Ovary (tissue), 3 donors: Measurements from ENCODE around the gene B4GALT5.

Experiments
- POLR2A ChIP-seq: fragments of 450-650 bp; IDR thresholded peaks from one replicate; pipeline ENCODE4 v1.6.1; 2017; ENCODE audit warnings: antibody characterized with exemption, mild to moderate bottlenecking, moderate library complexity
- TF ChIP-seq, protein P1 (sequence below), 3 donors: fragments of 450-650 bp in 2 of 3; fragments of 200-600 bp in 1 of 3; IDR thresholded peaks; one replicate each; pipeline versions ENCODE4 v1.5.1 to v1.8.0; 2016 to 2022; ENCODE audit warnings: antibody characterized with exemption in 3 of 3, mild to moderate bottlenecking in 1 of 3
- donor health status: DM: no; HTN: no; CAD: no.

DNA sequence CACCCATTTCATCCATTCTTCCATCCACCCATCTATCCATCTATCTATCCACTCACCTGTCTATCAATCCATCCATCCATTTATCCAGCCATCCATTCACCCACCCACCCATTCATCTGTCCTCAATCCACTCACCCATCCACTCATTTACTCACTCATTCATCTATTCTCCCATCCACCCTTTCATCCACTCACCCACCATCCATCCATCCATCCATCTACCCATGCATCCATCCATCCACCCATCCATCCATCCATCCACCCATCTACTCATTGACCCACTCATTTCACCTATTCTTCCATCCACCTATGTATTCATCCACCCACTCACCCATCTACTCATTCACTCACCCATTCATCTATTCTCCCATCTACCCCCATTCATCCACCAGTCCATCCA lies 121.6 kb downstream of the B4GALT5 start:
- TF ChIP-seq, protein P1, sequence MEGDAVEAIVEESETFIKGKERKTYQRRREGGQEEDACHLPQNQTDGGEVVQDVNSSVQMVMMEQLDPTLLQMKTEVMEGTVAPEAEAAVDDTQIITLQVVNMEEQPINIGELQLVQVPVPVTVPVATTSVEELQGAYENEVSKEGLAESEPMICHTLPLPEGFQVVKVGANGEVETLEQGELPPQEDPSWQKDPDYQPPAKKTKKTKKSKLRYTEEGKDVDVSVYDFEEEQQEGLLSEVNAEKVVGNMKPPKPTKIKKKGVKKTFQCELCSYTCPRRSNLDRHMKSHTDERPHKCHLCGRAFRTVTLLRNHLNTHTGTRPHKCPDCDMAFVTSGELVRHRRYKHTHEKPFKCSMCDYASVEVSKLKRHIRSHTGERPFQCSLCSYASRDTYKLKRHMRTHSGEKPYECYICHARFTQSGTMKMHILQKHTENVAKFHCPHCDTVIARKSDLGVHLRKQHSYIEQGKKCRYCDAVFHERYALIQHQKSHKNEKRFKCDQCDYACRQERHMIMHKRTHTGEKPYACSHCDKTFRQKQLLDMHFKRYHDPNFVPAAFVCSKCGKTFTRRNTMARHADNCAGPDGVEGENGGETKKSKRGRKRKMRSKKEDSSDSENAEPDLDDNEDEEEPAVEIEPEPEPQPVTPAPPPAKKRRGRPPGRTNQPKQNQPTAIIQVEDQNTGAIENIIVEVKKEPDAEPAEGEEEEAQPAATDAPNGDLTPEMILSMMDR (IDR thresholded peaks at IDR 0.05) = no peak
- no peak for TF ChIP-seq POLR2A
